PFSK-1 (cell line): ENCODE data around the gene PTPRJ.

ENCODE experiments used
- FOXP2 ChIP-seq: optimal IDR thresholded peaks from 2 replicates; pipeline ENCODE3; 2011; ENCODE audit warnings: borderline replicate concordance, control low read depth, inconsistent platforms; ENCODE audit not compliant: insufficient read depth; ENCODE audit errors: extremely low read length, extremely low read depth
- POLR2AphosphoS5 ChIP-seq: IDR thresholded peaks from 2 replicates; pipeline ENCODE4 v1.6.1; 2012; ENCODE audit warnings: low read depth, mild to moderate bottlenecking, control low read depth, low read length, moderate library complexity
- REST ChIP-seq, 2 experiments: IDR thresholded peaks; 2 replicates each; pipeline versions ENCODE4 v1.6.1 to v1.8.0; 2011 to 2012; ENCODE audit warnings: low read depth in 2 of 2, low read length in 2 of 2, control low read depth in 1 of 2, inconsistent platforms in 1 of 2, mild to moderate bottlenecking in 1 of 2, moderate library complexity in 1 of 2; ENCODE audit not compliant: insufficient read depth in 1 of 2
- SIN3A ChIP-seq: IDR thresholded peaks from 2 replicates; pipeline ENCODE4 v1.6.1; 2012; ENCODE audit warnings: mild to moderate bottlenecking, low read length, moderate library complexity, borderline replicate concordance; ENCODE audit not compliant: insufficient read depth
- TAF1 ChIP-seq: IDR thresholded peaks from 2 replicates; pipeline ENCODE4 v1.6.1; 2012; ENCODE audit warnings: low read length, control low read depth, borderline replicate concordance; ENCODE audit not compliant: insufficient read depth

PTPRJ gene

GRCh38 chr11:48180627-48181026 lies 200.3 kb downstream of the PTPRJ start:
- TF ChIP-seq POLR2AphosphoS5 (no peak), REST (IDR thresholded peaks at IDR 0.05; ENCODE audit: insufficient read depth in 1 of 2, low read depth in 2 of 2, low read length in 2 of 2) (no peak), FOXP2 (no peak), TAF1 (no peak), SIN3A (no peak)

GRCh38 chr11:48182860-48183526 lies 202.6 kb downstream of the PTPRJ start:
- TF ChIP-seq SIN3A (no peak), REST (IDR thresholded peaks at IDR 0.05; ENCODE audit: insufficient read depth in 1 of 2, low read depth in 2 of 2, low read length in 2 of 2) (no peak), POLR2AphosphoS5 (no peak), TAF1 (no peak), FOXP2 (no peak)

GRCh38 chr11:48184452-48184851 lies 204.1 kb downstream of the PTPRJ start:
- TF ChIP-seq POLR2AphosphoS5 = no peak
- TF ChIP-seq REST (IDR thresholded peaks at IDR 0.05; ENCODE audit: insufficient read depth in 1 of 2, low read depth in 2 of 2, low read length in 2 of 2) = no peak
- TF ChIP-seq FOXP2 = no peak
- no peak for TF ChIP-seq TAF1

GRCh38 chr11:48193876-48194275 lies 213.5 kb downstream of the PTPRJ start:
- no peak for TF ChIP-seq FOXP2
- TF ChIP-seq REST (IDR thresholded peaks at IDR 0.05; ENCODE audit: insufficient read depth in 1 of 2, low read depth in 2 of 2, low read length in 2 of 2) = no peak
- no peak for TF ChIP-seq POLR2AphosphoS5
- no peak for TF ChIP-seq SIN3A
- TF ChIP-seq TAF1 = no peak
